Tibial artery (tissue), 4 donors: ENCODE measurements around the gene KRT32.

ENCODE experiments used
- DNase-seq, 2 donors: peaks; one replicate each; pipeline ENCODE4 v3.0.0-alpha.2; 2019
- H3K27ac ChIP-seq, 2 donors: fragments of 200-600 bp; sonication (generic) in 1 of 2; 1 replicate in 1 of 2; 2 replicates in 1 of 2; pipeline ENCODE4 v1.5.1; 2018 to 2019; ENCODE audit warnings: mild to moderate bottlenecking in 1 of 2
- H3K27me3 ChIP-seq, 2 donors: fragments of 200-600 bp; sonication (generic) in 1 of 2; one replicate each; pipeline versions ENCODE4 v1.5.1 to v1.6.0; 2016 to 2019
- H3K36me3 ChIP-seq, 3 donors: fragments of 200-600 bp; sonication (generic) in 2 of 3; one replicate each; pipeline ENCODE4 v1.5.1; 2016 to 2019; ENCODE audit warnings: mild to moderate bottlenecking in 2 of 3
- H3K4me1 ChIP-seq, 4 donors: fragments of 200-600 bp; sonication (generic) in 2 of 4; 1 replicate in 3 of 4; 2 replicates in 1 of 4; pipeline ENCODE4 v1.5.1; 2016 to 2019
- H3K4me3 ChIP-seq, 2 donors: fragments of 200-600 bp; sonication (generic) in 1 of 2; 1 replicate in 1 of 2; 2 replicates in 1 of 2; pipeline ENCODE4 v1.5.1; 2018 to 2019; ENCODE audit warnings: mild to moderate bottlenecking in 2 of 2
- H3K9me3 ChIP-seq, 3 donors: fragments of 200-600 bp; sonication (generic) in 1 of 3; one replicate each; pipeline ENCODE4 v1.5.1; 2016 to 2019
- CTCF ChIP-seq, 2 experiments: fragments of 200-600 bp in 1 of 2; fragments of 450-650 bp in 1 of 2; IDR thresholded peaks; one replicate each; pipeline ENCODE4 v1.5.1; 2017 to 2019; ENCODE audit warnings: antibody characterized with exemption in 2 of 2, mild to moderate bottlenecking in 1 of 2, moderate library complexity in 1 of 2
- intact Hi-C: fragments of 100-400 bp; cut with DNase I; formaldehyde crosslinking; loops from one replicate; pipeline ENCODE4 v1.15.0; 2023; ENCODE audit warnings: low total_unique reads

KRT32 gene

DNA sequence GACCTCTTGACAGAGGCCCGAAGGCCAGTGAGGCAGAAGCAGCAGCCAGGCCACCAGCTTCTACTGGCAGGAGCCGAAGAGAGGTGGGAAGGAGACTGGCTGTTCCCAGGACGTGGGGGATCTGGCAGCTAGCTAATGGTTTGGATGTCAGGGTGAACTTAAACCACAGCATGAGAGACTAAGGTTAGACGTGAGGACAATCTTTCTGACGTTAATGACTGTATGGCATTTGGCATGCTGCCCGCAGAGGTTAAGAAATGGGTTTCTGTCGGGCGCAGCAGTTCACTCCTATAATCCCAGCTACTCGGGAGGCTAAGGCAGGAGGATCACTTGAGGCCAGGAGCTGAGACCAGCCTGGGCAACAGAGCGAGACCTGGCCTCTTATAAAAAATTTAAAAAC is 44.5 kb upstream of the KRT32 start:
- Histone ChIP-seq H3K27me3 (peaks cover 0 to 5% of the 10 kb centered on the region in 2 donors), H3K36me3 (peaks cover 0 to 13% (median 0%) of the 10 kb centered on the region in 3 donors), H3K4me3 (no peak overlapping the region), H3K9me3 (no peaks in the 10 kb centered on the region), H3K4me1 (peaks cover 0 to 4% (median 0%) of the 10 kb centered on the region in 4 donors), H3K27ac (no peak overlapping the region)
- DNase-seq, result no peak
- intact Hi-C loops, result no loop called here
- TF ChIP-seq CTCF (IDR thresholded peaks at IDR 0.05), result no peak

GRCh38 chr17:41511116-41511515 is 43.9 kb upstream of the KRT32 start:
- no peak overlapping the region for H3K27ac ChIP-seq
- H3K9me3 ChIP-seq, result no peaks in the 10 kb centered on the region
- intact Hi-C loops, result no loop called here
- no peak overlapping the region for H3K4me3 ChIP-seq
- TF ChIP-seq CTCF (IDR thresholded peaks at IDR 0.05), result no peak
- peaks cover 0 to 5% of the 10 kb centered on the region in 2 donors for H3K27me3 ChIP-seq
- H3K4me1 ChIP-seq, result peaks cover 0 to 4% (median 0%) of the 10 kb centered on the region in 4 donors
- DNase-seq, result no peak
- peaks cover 0 to 7% (median 0%) of the 10 kb centered on the region in 3 donors for H3K36me3 ChIP-seq

DNA sequence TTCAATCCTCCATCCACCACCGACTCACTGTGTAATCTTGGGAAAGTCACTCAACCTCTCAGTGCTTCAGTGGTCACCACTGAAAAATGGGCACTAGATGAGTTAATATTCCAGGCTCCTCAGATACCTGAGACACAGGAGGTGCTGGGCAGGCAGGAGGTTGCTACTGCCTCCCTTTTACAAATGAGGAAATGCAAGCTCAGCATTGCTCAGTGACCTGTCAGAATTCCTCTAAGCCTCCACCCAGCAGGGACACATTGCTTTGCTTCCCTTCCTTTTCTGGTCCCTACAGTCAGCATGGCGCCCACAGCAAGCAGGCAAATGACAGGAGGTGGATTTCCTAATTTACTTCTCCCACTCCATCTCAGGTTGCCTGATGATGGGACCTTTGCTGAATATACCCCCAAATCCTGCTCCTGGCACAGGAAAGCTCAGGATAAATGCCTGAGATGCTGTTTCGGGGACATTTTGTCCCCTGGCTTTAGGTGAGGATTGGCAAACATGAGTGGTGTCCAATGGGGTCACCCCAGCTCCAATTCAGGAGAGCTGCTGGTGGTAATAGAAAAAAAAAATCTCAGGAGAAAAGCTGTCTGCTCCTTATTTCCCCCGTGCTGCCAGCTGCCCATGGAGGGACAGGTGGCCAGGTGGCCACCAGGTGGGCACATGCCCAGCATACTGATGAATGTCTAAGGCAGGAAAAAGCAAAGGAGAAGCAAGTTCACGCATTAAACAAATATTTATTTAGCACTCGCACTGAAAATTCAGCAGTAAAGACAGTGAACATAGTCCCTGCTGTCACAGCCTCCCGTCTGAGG is 43.3 kb upstream of the KRT32 start:
- H3K9me3 ChIP-seq, result no peaks in the 10 kb centered on the region
- H3K27ac ChIP-seq, result no peak overlapping the region
- intact Hi-C loops, result no loop called here
- H3K36me3 ChIP-seq, result peaks cover 0 to under 1% (median 0%) of the 10 kb centered on the region in 3 donors
- no peak overlapping the region for H3K4me3 ChIP-seq
- DNase-seq, result no peak
- no peak for TF ChIP-seq CTCF (IDR thresholded peaks at IDR 0.05)
- H3K27me3 ChIP-seq, result peaks cover 0 to 5% of the 10 kb centered on the region in 2 donors
- peaks cover 0 to 4% (median 0%) of the 10 kb centered on the region in 4 donors for H3K4me1 ChIP-seq

DNA sequence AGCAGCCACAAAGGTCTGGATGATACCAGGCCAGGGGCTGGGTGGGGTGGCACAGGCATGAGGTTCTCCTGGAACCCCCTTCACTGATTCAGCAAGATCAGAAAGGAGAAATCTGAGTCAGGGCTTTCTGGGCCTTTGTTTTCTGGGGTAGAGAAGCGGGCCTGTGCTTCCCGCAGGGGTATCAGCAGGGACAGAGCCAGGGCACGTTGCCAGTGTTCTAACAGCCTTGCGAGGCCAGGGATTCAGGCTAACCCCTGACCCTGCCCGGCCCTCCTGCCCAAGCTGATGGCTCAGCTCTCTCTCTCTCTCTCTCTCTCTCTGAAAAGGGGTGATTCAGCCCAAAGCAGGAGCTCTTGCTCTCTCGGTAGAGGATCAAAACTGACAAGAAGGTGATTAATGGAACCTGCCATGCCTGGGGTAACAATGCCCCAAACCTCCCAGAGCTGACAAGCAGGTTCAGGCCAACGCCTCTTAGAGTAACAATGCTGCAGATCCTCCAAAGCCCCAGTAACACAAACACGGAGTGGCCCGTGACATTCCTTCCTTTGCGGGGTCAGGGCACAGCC is 40.2 kb upstream of the KRT32 start:
- no peak overlapping the region for H3K4me3 ChIP-seq
- TF ChIP-seq CTCF (IDR thresholded peaks at IDR 0.05), result no peak
- H3K4me1 ChIP-seq, result peaks cover 0 to 4% (median 0%) of the 10 kb centered on the region in 4 donors
- peaks cover 0 to 2% of the 10 kb centered on the region in 2 donors for H3K27me3 ChIP-seq
- no peaks in the 10 kb centered on the region for H3K36me3 ChIP-seq
- DNase-seq, result no peak
- intact Hi-C loops, result no loop called here
- H3K27ac ChIP-seq, result no peak overlapping the region
- no peaks in the 10 kb centered on the region for H3K9me3 ChIP-seq

DNA sequence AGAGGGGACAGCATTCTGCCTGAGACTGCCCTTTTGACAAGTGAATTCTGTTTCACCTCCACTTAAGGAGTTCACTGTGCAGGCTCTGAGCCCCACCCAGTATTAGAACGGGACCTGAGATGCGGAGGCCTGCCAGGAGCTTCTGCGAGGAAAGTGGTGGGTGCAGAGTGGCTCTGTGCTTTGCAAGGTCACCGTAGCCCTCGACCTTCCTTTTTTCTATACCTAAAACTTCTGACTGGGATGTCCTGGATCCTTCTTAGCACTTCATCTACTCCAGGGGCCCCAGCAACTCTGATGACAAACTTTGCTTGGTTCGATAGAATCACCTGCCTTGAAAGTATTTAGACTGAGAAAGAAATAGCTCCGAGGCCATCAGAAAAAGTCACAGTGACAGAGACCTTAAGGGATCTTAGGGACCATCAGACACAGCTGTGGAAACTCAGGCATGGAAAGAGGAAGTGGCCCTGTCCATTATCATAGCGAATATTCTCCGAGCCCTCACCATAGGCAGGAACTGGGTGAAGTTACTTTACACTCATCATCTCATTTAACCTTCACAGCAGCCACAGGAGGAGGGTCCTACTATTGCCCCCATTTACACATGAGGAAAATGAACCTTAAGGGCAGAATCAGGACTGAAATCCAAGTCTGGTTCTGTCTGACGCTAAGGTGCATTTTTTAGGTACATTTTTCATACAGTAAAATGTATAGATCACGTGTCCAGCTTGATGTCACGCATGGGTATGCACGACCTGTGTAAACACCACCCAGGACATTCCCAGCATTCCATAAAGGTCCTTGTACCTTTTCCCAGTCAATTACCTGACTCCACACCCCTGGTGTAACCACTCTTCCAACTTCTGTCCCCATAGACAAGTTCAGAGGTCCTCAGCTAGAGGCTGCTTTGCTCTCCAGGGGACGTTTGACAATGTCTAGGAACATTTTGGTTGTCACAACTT is 38.9 kb upstream of the KRT32 start:
- DNase-seq, result no peak
- intact Hi-C loops, result no loop called here
- H3K36me3 ChIP-seq, result no peaks in the 10 kb centered on the region
- no peaks in the 10 kb centered on the region for H3K9me3 ChIP-seq
- no peak overlapping the region for H3K27ac ChIP-seq
- peaks cover 0 to 2% of the 10 kb centered on the region in 2 donors for H3K27me3 ChIP-seq
- H3K4me3 ChIP-seq, result no peak overlapping the region
- peaks cover 0 to under 1% (median 0%) of the 10 kb centered on the region in 4 donors for H3K4me1 ChIP-seq
- TF ChIP-seq CTCF (IDR thresholded peaks at IDR 0.05), result no peak
